Activated CD4-positive, alpha-beta T cell treated with anti-CD3 and anti-CD28 coated beads, Interleukin-2, amount 10 ng/mL, durations not matched to agents 7 days and 5 days (primary cell): ENCODE measurements around the gene CRLF2. TPM values are rescaled to one million over a fixed set of nuclear protein-coding genes. Genes with fewer than 3 reads are reported as not detected.
"Not testable (repeated sequence)": the region's sequence is repeated elsewhere in the genome, so short reads cannot be mapped to it uniquely, and the experiment has no call there.

Experiments used
- CTCF ChIA-PET: fragments of 350-600 bp; sonication (Branson Sonifier 250); formaldehyde crosslinking; loops from one replicate; lab custom pipeline; 2021; ENCODE audit warnings: antibody characterized with exemption; lab: Charles Lee
- POLR2A ChIA-PET: fragments of 350-600 bp; sonication (Branson Sonifier 250); formaldehyde crosslinking; loops from one replicate; lab custom pipeline; 2021; ENCODE audit warnings: antibody characterized with exemption; lab: Charles Lee
- DNase-seq: peaks from one replicate; pipeline ENCODE4 v3.0.0-alpha.2; 2020
- H3K27ac Mint-ChIP-seq: one replicate; pipeline ENCODE4 v1.8.0; 2021; ENCODE audit warnings: mild to moderate bottlenecking, moderate library complexity, mixed read lengths
- H3K27me3 Mint-ChIP-seq: one replicate; pipeline ENCODE4 v1.8.0; 2021; ENCODE audit warnings: mixed read lengths
- H3K36me3 Mint-ChIP-seq: one replicate; pipeline ENCODE4 v1.8.0; 2021; ENCODE audit warnings: low read depth, mixed read lengths
- H3K4me1 Mint-ChIP-seq: one replicate; pipeline ENCODE4 v1.8.0; 2021; ENCODE audit warnings: mixed read lengths
- H3K4me3 Mint-ChIP-seq: one replicate; pipeline ENCODE4 v1.8.0; 2021; ENCODE audit warnings: mild to moderate bottlenecking, moderate library complexity, mixed read lengths
- H3K9me3 Mint-ChIP-seq: one replicate; pipeline ENCODE4 v1.8.0; 2021; ENCODE audit warnings: mixed read lengths
- total RNA-seq, 2 experiments: library from RNA; stranded (reverse); gene quantifications; one replicate each; pipeline ENCODE4 v1.2.3, GENCODE V29; 2021

CRLF2 gene
- total RNA-seq, 2 experiments from 2014 or later = 3.4 to 4.5 TPM

DNA sequence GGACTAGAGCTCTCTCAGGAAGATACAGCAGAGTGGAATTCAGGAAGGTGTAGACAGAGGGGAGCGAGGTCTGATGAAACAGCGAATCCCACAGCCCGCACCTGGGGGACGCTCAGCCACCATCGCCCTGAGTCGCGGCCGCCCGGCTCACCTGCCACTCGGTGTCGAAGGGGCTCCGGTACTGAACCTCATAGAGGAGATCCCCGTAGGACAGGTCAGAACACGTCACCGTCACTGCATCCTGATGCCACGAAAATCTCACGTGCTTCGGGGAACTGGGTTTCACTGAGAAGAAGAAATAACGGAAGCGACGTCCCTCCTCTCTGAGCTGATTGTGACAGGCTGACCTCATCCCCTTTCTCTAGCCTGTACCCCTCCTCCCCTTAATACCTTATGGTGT is 10.2 kb downstream of the CRLF2 start:
- CTCF ChIA-PET = no interaction called here
- DNase-seq = no peak
- H3K27me3 Mint-ChIP-seq = no peaks in the 10 kb centered on the region
- POLR2A ChIA-PET = no interaction called here
- H3K36me3 Mint-ChIP-seq = no peaks in the 10 kb centered on the region
- no peak overlapping the region for H3K27ac Mint-ChIP-seq
- H3K4me1 Mint-ChIP-seq = peaks cover 15% of the 10 kb centered on the region
- H3K4me3 Mint-ChIP-seq = no peak overlapping the region
- H3K9me3 Mint-ChIP-seq = peaks cover 2% of the 10 kb centered on the region

GRCh38 chrX:1196436-1196835 is 16.0 kb downstream of the CRLF2 start:
- ChIA-PET CTCF (no interaction called here), POLR2A (no interaction called here)
- Mint-ChIP-seq H3K36me3 (no peaks in the 10 kb centered on the region), H3K4me1 (no peaks in the 10 kb centered on the region), H3K4me3 (no peak overlapping the region), H3K9me3 (peaks cover 2% of the 10 kb centered on the region), H3K27ac (no peak overlapping the region), H3K27me3 (no peaks in the 10 kb centered on the region)
- no peak for DNase-seq

DNA sequence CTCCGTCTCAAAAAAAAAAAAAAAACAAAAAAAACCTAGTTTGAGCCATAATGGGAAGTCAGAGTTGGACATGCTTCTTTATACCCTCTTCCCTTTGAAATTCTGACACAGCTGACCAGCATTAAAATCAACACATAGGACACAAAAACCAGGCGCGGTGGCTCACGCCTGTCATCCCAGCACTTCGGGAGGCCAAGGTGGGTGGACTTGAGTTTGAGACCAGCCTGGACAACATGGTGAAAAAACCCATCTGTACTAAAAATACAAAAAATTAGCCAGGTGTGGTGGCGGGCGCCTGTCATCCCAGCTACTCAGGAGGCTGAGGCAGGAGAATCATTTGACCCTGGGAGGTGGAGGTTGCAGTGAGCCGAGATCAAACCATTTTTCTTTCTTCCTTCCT is 20.3 kb downstream of the CRLF2 start:
- H3K4me3 Mint-ChIP-seq, H3K27me3 Mint-ChIP-seq, H3K4me1 Mint-ChIP-seq: not testable (repeated sequence)

DNA sequence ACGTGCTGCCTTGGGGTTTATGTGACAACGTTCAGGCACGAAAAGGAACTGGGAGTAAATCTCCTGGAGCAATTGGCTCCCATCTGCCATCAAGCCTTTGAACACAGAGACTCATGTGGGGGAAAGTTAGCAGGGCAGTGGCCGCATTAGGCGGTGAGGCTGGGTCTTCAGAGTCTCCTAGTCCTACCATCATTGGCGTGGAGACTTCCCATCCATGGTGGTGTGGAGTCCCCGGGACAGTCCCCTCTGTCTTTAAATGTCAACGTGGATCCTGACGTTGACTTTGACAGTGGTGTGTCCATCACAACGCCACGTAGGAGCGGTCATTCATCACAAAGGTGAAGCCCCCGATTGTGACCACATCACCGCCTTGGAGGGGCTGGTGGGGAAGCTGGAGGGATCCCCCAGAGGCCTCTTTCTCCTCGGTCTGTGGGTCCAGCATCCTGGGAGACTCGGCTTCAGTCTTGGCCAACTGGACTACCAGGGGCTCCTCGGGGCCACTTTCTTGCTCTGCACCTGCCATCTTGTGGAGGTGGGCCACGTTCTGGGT is 21.8 kb downstream of the CRLF2 start:
- Mint-ChIP-seq H3K9me3 (no peaks in the 10 kb centered on the region), H3K27ac (no peak overlapping the region), H3K36me3 (no peaks in the 10 kb centered on the region), H3K4me3 (no peak overlapping the region), H3K4me1 (no peaks in the 10 kb centered on the region), H3K27me3 (no peaks in the 10 kb centered on the region)
- POLR2A ChIA-PET = no interaction called here
- no peak for DNase-seq
- CTCF ChIA-PET = no interaction called here

More for the DNA sequence above, 20.3 kb downstream of the CRLF2 start:
- H3K36me3 Mint-ChIP-seq, H3K9me3 Mint-ChIP-seq, H3K27ac Mint-ChIP-seq, CTCF ChIA-PET, POLR2A ChIA-PET, DNase-seq: not testable (repeated sequence)

- no peaks in the 10 kb centered on the region for H3K27me3 Mint-ChIP-seq
- ChIA-PET POLR2A (no interaction called here), CTCF (no interaction called here)
- no peak overlapping the region for H3K27ac Mint-ChIP-seq
- H3K4me3 Mint-ChIP-seq = no peak overlapping the region
- H3K36me3 Mint-ChIP-seq = no peaks in the 10 kb centered on the region
- no peak for DNase-seq
- H3K4me1 Mint-ChIP-seq = no peaks in the 10 kb centered on the region
- no peaks in the 10 kb centered on the region for H3K9me3 Mint-ChIP-seq
Measured at GRCh38 chrX:1185561-1185960, 26.9 kb downstream of the CRLF2 start.

DNA sequence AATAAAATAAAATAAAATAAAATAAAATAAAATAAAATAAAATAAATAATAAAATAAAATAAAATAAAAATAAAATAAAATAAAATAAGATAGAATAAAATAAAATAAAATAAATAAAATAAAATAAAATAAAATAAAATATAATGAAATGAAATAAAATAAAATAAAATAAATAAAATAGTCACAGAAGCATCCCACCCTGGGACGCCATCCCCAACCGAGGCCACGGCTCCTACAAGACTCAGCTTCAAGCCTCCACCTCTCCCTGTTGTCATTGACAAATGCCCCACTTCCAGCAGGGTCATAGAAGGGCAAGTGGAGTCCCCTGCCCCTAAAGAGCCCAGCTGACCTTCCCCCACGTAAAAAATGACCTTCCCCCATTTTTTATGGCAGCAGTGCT is 30.2 kb downstream of the CRLF2 start:
- ChIA-PET POLR2A (no interaction called here), CTCF (no interaction called here)
- Mint-ChIP-seq H3K27ac (no peak overlapping the region), H3K9me3 (no peaks in the 10 kb centered on the region), H3K4me1 (no peaks in the 10 kb centered on the region), H3K27me3 (no peaks in the 10 kb centered on the region), H3K4me3 (no peak overlapping the region), H3K36me3 (no peaks in the 10 kb centered on the region)
- DNase-seq = no peak

GRCh38 chrX:1181661-1182060 is 30.8 kb downstream of the CRLF2 start:
- H3K36me3 Mint-ChIP-seq, H3K9me3 Mint-ChIP-seq, CTCF ChIA-PET, H3K27me3 Mint-ChIP-seq, H3K4me3 Mint-ChIP-seq, H3K4me1 Mint-ChIP-seq, POLR2A ChIA-PET, H3K27ac Mint-ChIP-seq, DNase-seq: not testable (repeated sequence)

DNA sequence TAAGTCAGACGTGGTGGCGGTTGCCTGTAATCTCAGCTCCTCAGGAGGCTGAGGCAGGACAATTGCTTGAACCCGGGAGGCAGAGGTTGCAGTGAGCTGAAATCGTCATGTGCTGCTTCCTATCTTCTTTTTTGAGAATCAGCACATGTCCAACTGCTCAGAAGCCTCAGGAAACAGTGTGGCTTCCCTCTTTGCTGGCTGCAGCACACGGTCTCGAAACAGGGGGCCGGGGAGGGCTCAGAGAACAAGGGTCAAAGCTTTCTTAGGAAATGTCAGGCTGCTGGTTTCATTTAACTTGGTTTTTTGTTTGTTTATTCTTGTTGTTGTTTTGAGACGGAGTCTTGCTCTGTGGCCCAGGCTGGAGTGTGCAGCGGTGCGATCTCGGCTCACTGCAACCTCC is 31.3 kb downstream of the CRLF2 start:
- H3K9me3 Mint-ChIP-seq = no peaks in the 10 kb centered on the region
- no peak overlapping the region for H3K27ac Mint-ChIP-seq
- POLR2A ChIA-PET = no interaction called here
- no peaks in the 10 kb centered on the region for H3K4me1 Mint-ChIP-seq
- H3K36me3 Mint-ChIP-seq = no peaks in the 10 kb centered on the region
- H3K4me3 Mint-ChIP-seq = no peak overlapping the region
- CTCF ChIA-PET = no interaction called here
- no peaks in the 10 kb centered on the region for H3K27me3 Mint-ChIP-seq
- DNase-seq = no peak

- CTCF ChIA-PET = no interaction called here
- no peaks in the 10 kb centered on the region for H3K36me3 Mint-ChIP-seq
- no peaks in the 10 kb centered on the region for H3K27me3 Mint-ChIP-seq
- no peaks in the 10 kb centered on the region for H3K4me1 Mint-ChIP-seq
- no peak overlapping the region for H3K27ac Mint-ChIP-seq
- no peak overlapping the region for H3K4me3 Mint-ChIP-seq
- POLR2A ChIA-PET = no interaction called here
- peak; percentile 30 for DNase-seq
- no peaks in the 10 kb centered on the region for H3K9me3 Mint-ChIP-seq
Measured at GRCh38 chrX:1178580-1179057, 33.8 kb downstream of the CRLF2 start.

DNA sequence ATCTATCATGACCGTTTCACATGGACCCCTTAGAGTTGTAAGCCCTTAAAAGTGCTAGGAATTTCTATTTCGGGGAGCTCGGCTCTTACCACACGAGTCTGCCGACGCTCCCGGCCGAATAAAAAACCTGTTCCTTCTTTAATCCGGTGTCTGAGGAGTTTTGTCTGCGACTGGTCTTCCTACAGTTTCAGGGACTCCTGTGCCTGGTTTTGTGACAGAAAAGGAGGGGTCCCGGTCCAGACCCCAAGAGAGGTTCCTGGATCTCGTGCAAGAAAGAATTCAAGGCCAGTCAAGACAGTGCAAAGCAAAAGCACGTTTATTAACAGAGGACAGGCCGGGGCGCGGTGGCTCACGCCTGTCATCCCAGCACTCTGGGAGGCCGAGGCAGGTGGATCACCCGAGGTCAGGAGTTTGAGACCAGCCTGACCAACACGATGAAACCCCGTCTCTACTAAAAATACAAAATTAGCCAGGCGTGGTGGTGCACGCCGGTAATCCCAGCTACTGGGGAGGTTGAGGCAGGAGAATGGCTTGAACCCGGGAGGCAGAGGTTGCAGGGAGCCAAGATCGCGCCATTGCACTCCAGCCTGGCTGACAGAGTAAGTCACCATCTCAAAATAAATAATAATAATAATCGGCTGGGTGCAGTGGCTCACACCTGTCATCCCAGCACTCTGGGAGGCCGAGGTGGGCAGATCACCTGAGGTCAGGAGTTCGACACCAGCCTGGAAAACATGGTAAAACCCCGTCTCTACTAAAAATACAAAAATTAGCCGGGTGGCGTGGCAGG is 35.7 kb downstream of the CRLF2 start:
- H3K4me3 Mint-ChIP-seq, POLR2A ChIA-PET, H3K27ac Mint-ChIP-seq: not testable (repeated sequence)

DNA sequence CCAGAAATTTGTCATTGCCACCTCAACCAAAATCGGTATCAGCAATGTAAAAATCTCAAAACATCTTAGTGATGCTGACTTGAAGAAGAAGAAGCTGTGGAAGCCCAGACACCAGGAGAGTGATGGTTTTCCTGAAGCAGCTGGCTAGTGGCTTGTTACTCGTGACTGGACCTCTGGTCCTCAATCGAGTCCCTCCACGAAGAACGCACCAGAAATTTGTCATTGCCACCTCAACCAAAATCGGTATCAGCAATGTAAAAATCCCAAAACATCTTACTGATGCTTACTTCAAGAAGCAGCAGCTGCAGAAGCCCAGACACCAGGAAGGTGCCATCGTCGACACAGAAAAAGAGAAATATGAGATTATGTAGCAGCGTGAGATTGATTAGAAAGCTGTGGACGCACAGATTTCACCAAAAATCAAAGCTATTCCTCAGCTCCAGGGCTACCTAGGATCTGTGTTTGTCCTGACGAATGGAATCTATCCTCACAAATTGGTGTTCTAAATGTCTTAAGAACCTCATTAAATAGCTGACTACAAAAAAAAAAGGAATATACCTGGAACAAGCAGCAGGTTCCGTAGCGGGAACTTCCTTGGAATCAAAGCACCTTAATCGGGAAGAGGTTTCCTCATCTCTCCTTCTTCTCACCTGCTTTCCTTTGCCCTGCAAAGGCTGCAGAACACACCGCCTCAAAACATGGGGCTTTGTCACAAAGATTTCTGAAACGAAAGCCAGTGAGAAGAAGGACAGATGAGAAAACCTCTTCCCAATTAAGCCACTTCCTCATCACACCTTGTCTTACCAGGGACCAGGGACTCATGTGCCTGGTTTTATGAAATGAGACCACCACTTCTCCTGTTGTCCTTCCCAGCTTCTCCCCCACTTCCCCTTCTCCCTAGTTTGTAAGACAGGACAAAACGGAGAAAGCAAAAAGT is 37.6 kb downstream of the CRLF2 start:
- CTCF ChIA-PET, H3K27ac Mint-ChIP-seq, H3K4me1 Mint-ChIP-seq, H3K36me3 Mint-ChIP-seq, H3K4me3 Mint-ChIP-seq, POLR2A ChIA-PET, H3K27me3 Mint-ChIP-seq, H3K9me3 Mint-ChIP-seq, DNase-seq: not testable (repeated sequence)

More for the DNA sequence above, 35.7 kb downstream of the CRLF2 start:
- H3K9me3 Mint-ChIP-seq, H3K27me3 Mint-ChIP-seq, H3K36me3 Mint-ChIP-seq, H3K4me1 Mint-ChIP-seq, CTCF ChIA-PET: not testable (repeated sequence)
- DNase-seq = peak; percentile 25

GRCh38 chrX:1173435-1173834 is 39.0 kb downstream of the CRLF2 start:
- CTCF ChIA-PET, H3K9me3 Mint-ChIP-seq, H3K36me3 Mint-ChIP-seq, H3K27me3 Mint-ChIP-seq, POLR2A ChIA-PET, H3K27ac Mint-ChIP-seq, H3K4me1 Mint-ChIP-seq, H3K4me3 Mint-ChIP-seq, DNase-seq: not testable (repeated sequence)

DNA sequence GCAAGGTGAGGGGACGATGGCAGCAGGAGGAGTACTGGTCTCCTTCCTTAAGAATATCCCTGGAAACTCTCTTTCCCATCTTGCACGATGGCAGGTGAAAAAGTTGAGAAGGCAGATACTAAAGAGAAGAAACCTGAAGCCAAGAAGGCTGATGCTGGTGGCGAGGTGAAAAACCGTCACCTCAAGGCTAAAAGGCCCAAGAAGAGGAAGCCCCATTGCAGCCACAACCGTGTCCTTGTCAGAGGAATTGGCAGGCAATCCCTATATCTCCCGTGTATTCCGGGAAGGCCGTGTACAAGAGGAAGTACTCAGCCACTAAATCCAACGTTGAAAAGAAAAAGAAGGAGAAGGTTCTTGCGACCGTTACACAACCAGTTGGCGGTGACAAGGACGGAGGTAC is 40.0 kb downstream of the CRLF2 start:
- ChIA-PET POLR2A (no interaction called here), CTCF (no interaction called here)
- Mint-ChIP-seq H3K4me1 (peaks cover 3% of the 10 kb centered on the region), H3K4me3 (no peak overlapping the region), H3K27ac (no peak overlapping the region), H3K36me3 (no peaks in the 10 kb centered on the region), H3K9me3 (no peaks in the 10 kb centered on the region), H3K27me3 (no peaks in the 10 kb centered on the region)
- DNase-seq = no peak
